NB4 (cell line): Measurements from ENCODE around the gene GDF10.

Source experiments
- DNase-seq: peaks from one replicate; pipeline ENCODE4 v3.0.0; 2010; ENCODE audit warnings: low read depth
- H3K4me3 ChIP-seq: one replicate; pipeline ENCODE4 v1.5.1; 2011; ENCODE audit warnings: mild to moderate bottlenecking, low read depth, low read length, moderate library complexity
- CTCF ChIP-seq: IDR thresholded peaks from one replicate; pipeline ENCODE4 v1.5.1; 2012; ENCODE audit warnings: low read depth, low read length
- MYC ChIP-seq: IDR thresholded peaks from 2 replicates; pipeline ENCODE4 v1.6.1; 2011; ENCODE audit warnings: low read depth, low read length
- POLR2A ChIP-seq: IDR thresholded peaks from 2 replicates; pipeline ENCODE4 v1.6.1; 2011; ENCODE audit warnings: mild to moderate bottlenecking; ENCODE audit not compliant: insufficient read length; ENCODE audit errors: extremely low read depth
- TF ChIP-seq, protein P1 (sequence below): IDR thresholded peaks from 2 replicates; pipeline ENCODE4 v1.6.1; 2011; ENCODE audit warnings: low read depth, low read length

GDF10 gene, protein sequence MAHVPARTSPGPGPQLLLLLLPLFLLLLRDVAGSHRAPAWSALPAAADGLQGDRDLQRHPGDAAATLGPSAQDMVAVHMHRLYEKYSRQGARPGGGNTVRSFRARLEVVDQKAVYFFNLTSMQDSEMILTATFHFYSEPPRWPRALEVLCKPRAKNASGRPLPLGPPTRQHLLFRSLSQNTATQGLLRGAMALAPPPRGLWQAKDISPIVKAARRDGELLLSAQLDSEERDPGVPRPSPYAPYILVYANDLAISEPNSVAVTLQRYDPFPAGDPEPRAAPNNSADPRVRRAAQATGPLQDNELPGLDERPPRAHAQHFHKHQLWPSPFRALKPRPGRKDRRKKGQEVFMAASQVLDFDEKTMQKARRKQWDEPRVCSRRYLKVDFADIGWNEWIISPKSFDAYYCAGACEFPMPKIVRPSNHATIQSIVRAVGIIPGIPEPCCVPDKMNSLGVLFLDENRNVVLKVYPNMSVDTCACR

GRCh38 chr10:47299611-47300428, at the start of gene GDF10:
GDF10 (plus strand) TSS chr10:47300197; CDS start chr10:47300652, 455 bp downstream.
- no peak for DNase-seq
- TF ChIP-seq POLR2A (no peak), CTCF (no peak), MYC (no peak)
- TF ChIP-seq, protein P1, sequence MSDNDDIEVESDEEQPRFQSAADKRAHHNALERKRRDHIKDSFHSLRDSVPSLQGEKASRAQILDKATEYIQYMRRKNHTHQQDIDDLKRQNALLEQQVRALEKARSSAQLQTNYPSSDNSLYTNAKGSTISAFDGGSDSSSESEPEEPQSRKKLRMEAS = no peak
- no peak within 1 kb of the TSS for H3K4me3 ChIP-seq

DNA sequence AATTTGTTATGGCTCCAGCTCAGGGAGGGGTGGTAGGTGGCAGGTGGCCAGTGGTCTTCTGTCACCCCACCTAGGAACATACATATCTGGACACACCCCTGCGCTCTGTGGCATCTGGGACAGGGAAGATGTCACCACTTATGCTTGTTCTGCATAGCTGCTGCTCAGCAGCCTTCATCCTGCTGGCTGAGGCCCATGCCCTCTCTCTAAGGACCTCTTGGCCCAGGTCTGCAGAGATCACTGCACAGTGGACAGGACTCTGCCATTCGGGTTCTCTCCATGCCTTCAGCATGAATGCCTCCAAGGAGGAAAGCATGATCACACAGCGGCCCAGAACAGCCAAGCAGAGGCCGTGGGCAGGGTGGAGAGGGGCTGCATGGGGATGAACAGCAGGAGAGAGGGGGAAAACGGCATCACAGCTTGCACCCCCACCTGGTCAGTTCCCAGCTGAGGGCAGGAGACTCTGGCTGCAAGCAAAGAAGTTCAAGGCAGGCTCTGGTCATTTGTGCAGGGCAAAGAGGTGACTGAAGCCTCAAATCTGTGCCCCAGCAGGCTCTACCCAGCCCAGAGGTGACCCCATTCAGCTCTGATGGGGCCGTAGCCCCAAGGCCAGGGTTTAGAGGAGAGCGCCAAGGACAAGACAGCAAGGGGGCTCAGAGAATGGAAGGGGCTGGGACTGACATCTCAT, 47.8 kb upstream of the GDF10 start:
- no peak overlapping the region for H3K4me3 ChIP-seq
- DNase-seq = no peak
- TF ChIP-seq POLR2A (no peak), MYC (no peak), CTCF (no peak)
- TF ChIP-seq, protein P1 = no peak

DNA sequence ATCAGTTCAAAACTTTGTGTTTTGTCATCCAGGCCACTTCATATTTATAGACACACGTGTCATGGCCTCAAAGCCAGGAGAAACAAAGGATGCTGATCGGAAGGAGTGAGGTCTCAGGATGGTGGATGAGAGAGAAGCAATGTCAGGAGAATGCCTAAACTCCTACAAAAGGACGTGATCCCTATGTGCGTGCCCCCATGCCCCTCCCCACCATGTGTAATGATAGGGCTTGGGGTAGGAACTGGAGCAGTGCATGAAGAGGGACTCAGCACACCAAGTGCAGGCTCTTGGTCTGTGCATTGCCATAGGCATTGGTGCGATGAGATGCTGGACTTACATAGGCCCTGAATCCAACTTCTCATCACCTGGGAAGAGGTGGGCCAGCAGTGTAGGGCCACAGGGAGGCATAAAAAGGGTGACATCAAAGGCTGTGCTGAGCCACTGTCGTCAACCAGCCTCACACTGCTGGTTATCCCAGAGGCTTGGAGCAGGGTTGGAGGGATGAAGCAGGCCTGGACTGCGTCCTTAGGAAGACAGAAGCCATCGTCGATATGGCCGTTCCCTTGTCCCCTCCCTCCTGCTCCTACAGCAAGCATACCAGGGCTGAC, 46.9 kb upstream of the GDF10 start:
- H3K4me3 ChIP-seq = no peak overlapping the region
- DNase-seq = no peak
- TF ChIP-seq MYC (no peak), POLR2A (no peak), CTCF (no peak)
- TF ChIP-seq, protein P1 = no peak

- TF ChIP-seq POLR2A = no peak
- TF ChIP-seq, protein P1 = no peak
- no peak for TF ChIP-seq CTCF
- H3K4me3 ChIP-seq = no peak overlapping the region
- no peak for DNase-seq
Measured at GRCh38 chr10:47253651-47254375, 46.2 kb upstream of the GDF10 start.

DNA sequence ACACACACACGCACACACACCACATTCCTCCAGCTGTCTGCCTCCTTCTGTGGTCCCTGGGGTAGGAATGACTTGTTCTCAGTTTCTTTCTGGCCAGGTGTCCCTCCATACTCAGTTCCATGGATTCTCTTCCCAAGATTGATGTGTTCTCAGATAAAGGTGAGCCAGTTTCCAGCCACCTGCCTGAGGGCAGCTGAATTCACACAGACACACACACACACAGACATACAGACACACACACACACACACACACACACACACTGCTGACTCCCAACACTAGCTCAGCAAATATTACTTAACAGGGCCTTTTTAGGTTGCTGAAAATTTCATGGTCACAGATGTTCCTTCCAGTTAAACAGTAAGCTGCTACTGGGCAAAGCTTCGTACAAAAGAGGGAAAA, 45.4 kb upstream of the GDF10 start:
- no peak overlapping the region for H3K4me3 ChIP-seq
- no peak for DNase-seq
- no peak for TF ChIP-seq POLR2A
- no peak for TF ChIP-seq CTCF
- TF ChIP-seq MYC = no peak
- TF ChIP-seq, protein P1 = no peak
